NK-92 (cell line): ENCODE results near the gene DNAH14.
"Not testable (repeated sequence)": the region's sequence is repeated elsewhere in the genome, so short reads cannot be mapped to it uniquely, and the experiment has no call there.

ENCODE experiments used
- DNase-seq: peaks from one replicate; lab custom pipeline; 2025; ENCODE audit not compliant: unreplicated experiment; lab: John Stamatoyannopoulos, UW

The DNAH14 gene

GRCh38 chr1:225338545-225338944 lies 409.1 kb downstream of the DNAH14 start:
- DNase-seq, result no peak

- no peak for DNase-seq
These were observed 412.2 kb downstream of the DNAH14 start for GRCh38 chr1:225341642-225342041.

- DNase-seq, result no peak
These were observed 413.2 kb downstream of the DNAH14 start for GRCh38 chr1:225342695-225343094.

GRCh38 chr1:225343618-225344017 lies 414.1 kb downstream of the DNAH14 start:
- no peak for DNase-seq

GRCh38 chr1:225347123-225347683 lies 417.7 kb downstream of the DNAH14 start:
- DNase-seq, result no peak

GRCh38 chr1:225348400-225348799 lies 418.9 kb downstream of the DNAH14 start:
- no peak for DNase-seq

- DNase-seq, result no peak
These were observed 420.4 kb downstream of the DNAH14 start for GRCh38 chr1:225349826-225350225.

GRCh38 chr1:225350872-225351271 lies 421.4 kb downstream of the DNAH14 start:
- DNase-seq, result no peak

- DNase-seq, result no peak
These were observed 425.4 kb downstream of the DNAH14 start for GRCh38 chr1:225354906-225355305.

- DNase-seq, result no peak
These were observed 426.4 kb downstream of the DNAH14 start for GRCh38 chr1:225355863-225356262.

- no peak for DNase-seq
These were observed 430.6 kb downstream of the DNAH14 start for GRCh38 chr1:225360119-225360518.

- DNase-seq, result no peak
These were observed 431.7 kb downstream of the DNAH14 start for GRCh38 chr1:225361176-225361575.

- no peak for DNase-seq
These were observed 433.3 kb downstream of the DNAH14 start for GRCh38 chr1:225362805-225363204.

- no peak for DNase-seq
These were observed 435.0 kb downstream of the DNAH14 start for GRCh38 chr1:225364439-225364838.

- no peak for DNase-seq
These were observed 436.5 kb downstream of the DNAH14 start for GRCh38 chr1:225366018-225366417.

GRCh38 chr1:225366552-225366951 lies 437.1 kb downstream of the DNAH14 start:
- DNase-seq, result no peak

- DNase-seq, result no peak
These were observed 438.6 kb downstream of the DNAH14 start for GRCh38 chr1:225368036-225368552.

- DNase-seq, result no peak
These were observed 442.0 kb downstream of the DNAH14 start for GRCh38 chr1:225371366-225372010.

GRCh38 chr1:225373155-225373554 lies 443.7 kb downstream of the DNAH14 start:
- no peak for DNase-seq

- DNase-seq, result no peak
These were observed 445.5 kb downstream of the DNAH14 start for GRCh38 chr1:225374996-225375395.

GRCh38 chr1:225378880-225379279 lies 449.4 kb downstream of the DNAH14 start:
- no peak for DNase-seq

GRCh38 chr1:225380691-225381090 lies 451.2 kb downstream of the DNAH14 start:
- no peak for DNase-seq

- not testable (repeated sequence) for DNase-seq
These were observed 457.4 kb downstream of the DNAH14 start for GRCh38 chr1:225386860-225387259.
